SK-N-SH (cell line): Measurements from ENCODE around the gene FRYL.

Experiments
- CTCF ChIP-seq: fragments of 200-600 bp; sonication (generic); IDR thresholded peaks from 2 replicates; pipeline ENCODE4 v1.6.1; 2017; ENCODE audit warnings: antibody characterized with exemption, mild to moderate bottlenecking, moderate library complexity
- EP300 ChIP-seq, 2 experiments: IDR thresholded peaks; 2 replicates each; pipeline versions ENCODE4 v1.4.0 to v1.6.1; 2012; ENCODE audit warnings: borderline replicate concordance in 1 of 2, low read depth in 1 of 2, low read length in 1 of 2
- EZH2phosphoT487 ChIP-seq: fragments of 200-600 bp; sonication (generic); IDR thresholded peaks from 2 replicates; pipeline ENCODE4 v1.6.1; 2017; ENCODE audit warnings: low read depth, mixed run types, mild to moderate bottlenecking, antibody characterized with exemption, moderate library complexity, borderline replicate concordance
- FOSL2 ChIP-seq: IDR thresholded peaks from 2 replicates; pipeline ENCODE4 v1.4.0; 2012; ENCODE audit warnings: low read depth, mild to moderate bottlenecking, moderate library complexity, borderline replicate concordance
- IRF3 ChIP-seq: fragments of 150-350 bp; IDR thresholded peaks from 2 replicates; pipeline ENCODE4 v1.6.1; 2016; ENCODE audit warnings: mild to moderate bottlenecking, low read depth, low read length
- JUND ChIP-seq: IDR thresholded peaks from 2 replicates; pipeline ENCODE4 v1.4.0; 2012
- MAX ChIP-seq: IDR thresholded peaks from 2 replicates; pipeline ENCODE4 v1.4.0; 2012; ENCODE audit warnings: low read depth
- POLR2AphosphoS5 ChIP-seq: IDR thresholded peaks from 2 replicates; pipeline ENCODE4 v1.6.1; 2012; ENCODE audit warnings: low read depth, low read length
- RCOR1 ChIP-seq: fragments of 150-350 bp; IDR thresholded peaks from 2 replicates; pipeline ENCODE4 v1.6.1; 2017; ENCODE audit warnings: antibody characterized with exemption, low read length
- SIN3A ChIP-seq: IDR thresholded peaks from 2 replicates; pipeline ENCODE4 v1.6.1; 2012; ENCODE audit warnings: low read depth, mild to moderate bottlenecking, low read length, moderate library complexity, borderline replicate concordance
- TAF1 ChIP-seq: IDR thresholded peaks from 2 replicates; pipeline ENCODE4 v1.6.1; 2012; ENCODE audit warnings: low read depth, mild to moderate bottlenecking, low read length, moderate library complexity, borderline replicate concordance

GRCh38 chr4:48665555-48666186, 114.4 kb downstream of the FRYL start:
- TF ChIP-seq CTCF (no peak), SIN3A (no peak), POLR2AphosphoS5 (no peak), MAX (no peak), EP300 (IDR thresholded peaks at IDR 0.05; ENCODE audit: borderline replicate concordance in 1 of 2, low read depth in 1 of 2, low read length in 1 of 2) (no peak), FOSL2 (no peak; the same call in 1 of the 2 replicates), JUND (no peak), IRF3 (no peak), RCOR1 (no peak), EZH2phosphoT487 (no peak), TAF1 (no peak)
